ENCODE measurements around the gene SLIT3. TPM values are rescaled to one million over a fixed set of nuclear protein-coding genes. Genes with fewer than 3 reads are reported as not detected.

Gene SLIT3
- total and polyA plus RNA-seq, 2 experiments from 2014 or later: 0.59 to 0.71 TPM

GRCh38 chr5:168701641-168702040 is 599.3 kb downstream of the SLIT3 start (continued):
- TF ChIP-seq, protein P1, sequence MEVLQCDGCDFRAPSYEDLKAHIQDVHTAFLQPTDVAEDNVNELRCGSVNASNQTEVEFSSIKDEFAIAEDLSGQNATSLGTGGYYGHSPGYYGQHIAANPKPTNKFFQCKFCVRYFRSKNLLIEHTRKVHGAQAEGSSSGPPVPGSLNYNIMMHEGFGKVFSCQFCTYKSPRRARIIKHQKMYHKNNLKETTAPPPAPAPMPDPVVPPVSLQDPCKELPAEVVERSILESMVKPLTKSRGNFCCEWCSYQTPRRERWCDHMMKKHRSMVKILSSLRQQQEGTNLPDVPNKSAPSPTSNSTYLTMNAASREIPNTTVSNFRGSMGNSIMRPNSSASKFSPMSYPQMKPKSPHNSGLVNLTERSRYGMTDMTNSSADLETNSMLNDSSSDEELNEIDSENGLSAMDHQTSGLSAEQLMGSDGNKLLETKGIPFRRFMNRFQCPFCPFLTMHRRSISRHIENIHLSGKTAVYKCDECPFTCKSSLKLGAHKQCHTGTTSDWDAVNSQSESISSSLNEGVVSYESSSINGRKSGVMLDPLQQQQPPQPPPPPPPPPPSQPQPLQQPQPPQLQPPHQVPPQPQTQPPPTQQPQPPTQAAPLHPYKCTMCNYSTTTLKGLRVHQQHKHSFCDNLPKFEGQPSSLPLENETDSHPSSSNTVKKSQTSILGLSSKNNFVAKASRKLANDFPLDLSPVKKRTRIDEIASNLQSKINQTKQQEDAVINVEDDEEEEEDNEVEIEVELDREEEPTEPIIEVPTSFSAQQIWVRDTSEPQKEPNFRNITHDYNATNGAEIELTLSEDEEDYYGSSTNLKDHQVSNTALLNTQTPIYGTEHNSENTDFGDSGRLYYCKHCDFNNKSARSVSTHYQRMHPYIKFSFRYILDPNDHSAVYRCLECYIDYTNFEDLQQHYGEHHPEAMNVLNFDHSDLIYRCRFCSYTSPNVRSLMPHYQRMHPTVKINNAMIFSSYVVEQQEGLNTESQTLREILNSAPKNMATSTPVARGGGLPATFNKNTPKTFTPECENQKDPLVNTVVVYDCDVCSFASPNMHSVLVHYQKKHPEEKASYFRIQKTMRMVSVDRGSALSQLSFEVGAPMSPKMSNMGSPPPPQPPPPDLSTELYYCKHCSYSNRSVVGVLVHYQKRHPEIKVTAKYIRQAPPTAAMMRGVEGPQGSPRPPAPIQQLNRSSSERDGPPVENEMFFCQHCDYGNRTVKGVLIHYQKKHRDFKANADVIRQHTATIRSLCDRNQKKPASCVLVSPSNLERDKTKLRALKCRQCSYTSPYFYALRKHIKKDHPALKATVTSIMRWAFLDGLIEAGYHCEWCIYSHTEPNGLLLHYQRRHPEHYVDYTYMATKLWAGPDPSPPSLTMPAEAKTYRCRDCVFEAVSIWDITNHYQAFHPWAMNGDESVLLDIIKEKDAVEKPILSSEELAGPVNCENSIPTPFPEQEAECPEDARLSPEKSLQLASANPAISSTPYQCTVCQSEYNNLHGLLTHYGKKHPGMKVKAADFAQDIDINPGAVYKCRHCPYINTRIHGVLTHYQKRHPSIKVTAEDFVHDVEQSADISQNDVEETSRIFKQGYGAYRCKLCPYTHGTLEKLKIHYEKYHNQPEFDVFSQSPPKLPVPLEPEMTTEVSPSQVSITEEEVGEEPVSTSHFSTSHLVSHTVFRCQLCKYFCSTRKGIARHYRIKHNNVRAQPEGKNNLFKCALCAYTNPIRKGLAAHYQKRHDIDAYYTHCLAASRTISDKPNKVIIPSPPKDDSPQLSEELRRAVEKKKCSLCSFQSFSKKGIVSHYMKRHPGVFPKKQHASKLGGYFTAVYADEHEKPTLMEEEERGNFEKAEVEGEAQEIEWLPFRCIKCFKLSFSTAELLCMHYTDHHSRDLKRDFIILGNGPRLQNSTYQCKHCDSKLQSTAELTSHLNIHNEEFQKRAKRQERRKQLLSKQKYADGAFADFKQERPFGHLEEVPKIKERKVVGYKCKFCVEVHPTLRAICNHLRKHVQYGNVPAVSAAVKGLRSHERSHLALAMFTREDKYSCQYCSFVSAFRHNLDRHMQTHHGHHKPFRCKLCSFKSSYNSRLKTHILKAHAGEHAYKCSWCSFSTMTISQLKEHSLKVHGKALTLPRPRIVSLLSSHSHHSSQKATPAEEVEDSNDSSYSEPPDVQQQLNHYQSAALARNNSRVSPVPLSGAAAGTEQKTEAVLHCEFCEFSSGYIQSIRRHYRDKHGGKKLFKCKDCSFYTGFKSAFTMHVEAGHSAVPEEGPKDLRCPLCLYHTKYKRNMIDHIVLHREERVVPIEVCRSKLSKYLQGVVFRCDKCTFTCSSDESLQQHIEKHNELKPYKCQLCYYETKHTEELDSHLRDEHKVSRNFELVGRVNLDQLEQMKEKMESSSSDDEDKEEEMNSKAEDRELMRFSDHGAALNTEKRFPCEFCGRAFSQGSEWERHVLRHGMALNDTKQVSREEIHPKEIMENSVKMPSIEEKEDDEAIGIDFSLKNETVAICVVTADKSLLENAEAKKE (CRISPR knock-in tag; IDR thresholded peaks at IDR 0.05): no peak
- TF ChIP-seq NANOG (IDR thresholded peaks at IDR 0.05; ENCODE audit: borderline replicate concordance): no peak
- no peak for TF ChIP-seq STAT1 (IDR thresholded peaks at IDR 0.05; ENCODE audit: unreplicated experiment)
- TF ChIP-seq EZH2phosphoT487 (IDR thresholded peaks at IDR 0.05; ENCODE audit: unreplicated experiment): no peak
- TF ChIP-seq CREB1 (CRISPR knock-in tag; IDR thresholded peaks at IDR 0.05; ENCODE audit: low read depth): no peak
- TF ChIP-seq POLR2AphosphoS5 (IDR thresholded peaks at IDR 0.05; ENCODE audit: low read depth): no peak
- TF ChIP-seq, protein P2, sequence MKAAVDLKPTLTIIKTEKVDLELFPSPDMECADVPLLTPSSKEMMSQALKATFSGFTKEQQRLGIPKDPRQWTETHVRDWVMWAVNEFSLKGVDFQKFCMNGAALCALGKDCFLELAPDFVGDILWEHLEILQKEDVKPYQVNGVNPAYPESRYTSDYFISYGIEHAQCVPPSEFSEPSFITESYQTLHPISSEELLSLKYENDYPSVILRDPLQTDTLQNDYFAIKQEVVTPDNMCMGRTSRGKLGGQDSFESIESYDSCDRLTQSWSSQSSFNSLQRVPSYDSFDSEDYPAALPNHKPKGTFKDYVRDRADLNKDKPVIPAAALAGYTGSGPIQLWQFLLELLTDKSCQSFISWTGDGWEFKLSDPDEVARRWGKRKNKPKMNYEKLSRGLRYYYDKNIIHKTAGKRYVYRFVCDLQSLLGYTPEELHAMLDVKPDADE (IDR thresholded peaks at IDR 0.05): no peak
- no peak for TF ChIP-seq JUNB (IDR thresholded peaks at IDR 0.05; ENCODE audit: unreplicated experiment)

DNA sequence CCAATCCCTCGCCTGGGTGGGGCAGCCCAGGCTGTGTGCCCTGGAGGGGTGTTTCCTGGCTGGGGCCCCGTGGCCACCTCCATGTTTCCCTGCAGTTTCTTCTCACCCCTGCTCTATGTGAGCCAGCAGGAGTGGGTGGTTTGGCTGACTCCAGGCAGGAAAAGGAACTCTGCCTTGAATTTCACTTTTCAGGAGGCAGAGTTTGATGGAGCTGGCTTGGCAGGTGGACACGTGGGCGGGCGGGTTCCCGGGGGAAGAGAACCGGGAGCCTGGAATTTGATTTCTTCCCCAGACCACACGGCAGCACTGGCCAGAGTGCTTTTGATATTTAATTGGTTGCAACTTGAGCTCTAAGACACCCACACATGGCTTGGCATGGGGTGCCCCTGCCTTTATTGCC is 601.9 kb downstream of the SLIT3 start:
- H3K27me3 Mint-ChIP-seq (ENCODE audit: insufficient read depth, low read depth, poor library complexity): peaks cover 2% of the 10 kb centered on the region
- H4K20me1 ChIP-seq (replicated peaks; ENCODE audit: insufficient read depth): no peaks in the 10 kb centered on the region
- no peak for DNase-seq (ENCODE audit: low spot score)
- peaks cover 6% of the 10 kb centered on the region; the same call in 1 of the 2 replicates for H3K9me2 ChIP-seq (ENCODE audit: insufficient read depth)
- H3K27me3 ChIP-seq (ENCODE audit: insufficient read depth): no peaks in the 10 kb centered on the region
- no peaks in the 10 kb centered on the region for H3K4me1 ChIP-seq (ENCODE audit: insufficient read depth)
- no peak for ATAC-seq
- no peak overlapping the region for H3K4me3 ChIP-seq
- H3K4me1 Mint-ChIP-seq: no peaks in the 10 kb centered on the region
- no peaks in the 10 kb centered on the region for H3K79me2 ChIP-seq (replicated peaks; ENCODE audit: insufficient read depth)
- no peak overlapping the region for H3K27ac Mint-ChIP-seq
- no peaks in the 10 kb centered on the region for H3K36me3 Mint-ChIP-seq (ENCODE audit: low read depth)
- no peaks in the 10 kb centered on the region for H3F3A ChIP-seq (replicated peaks; ENCODE audit: low read depth)
- H3K27ac ChIP-seq (ENCODE audit: low read depth): no peak overlapping the region
- no peak overlapping the region for H3K4me3 Mint-ChIP-seq
- no peak overlapping the region for H2AFZ ChIP-seq
- no peaks in the 10 kb centered on the region for H3K36me3 ChIP-seq (ENCODE audit: insufficient read depth)
- H3K9me3 Mint-ChIP-seq: no peaks in the 10 kb centered on the region
- H3K4me2 ChIP-seq: no peak overlapping the region
- TF ChIP-seq ZNF331 (CRISPR knock-in tag; IDR thresholded peaks at IDR 0.05; ENCODE audit: low read depth): no peak
- TF ChIP-seq, protein P1 (CRISPR knock-in tag; IDR thresholded peaks at IDR 0.05): no peak
- TF ChIP-seq POLR2AphosphoS5 (IDR thresholded peaks at IDR 0.05; ENCODE audit: low read depth): no peak
- TF ChIP-seq EZH2 (IDR thresholded peaks at IDR 0.05; ENCODE audit: low read depth, unreplicated experiment): no peak

Measured in GM23338 (cell line).